HG03135 (cell line): ENCODE results near the gene LATS2.

ENCODE experiments used
- ATAC-seq: cut with Tn5 transposase; IDR thresholded peaks from one replicate; pipeline ENCODE4 v1.9.1; 2021; ENCODE audit warnings: mild to moderate bottlenecking, moderate library complexity; ENCODE audit not compliant: unreplicated experiment

The LATS2 gene

DNA sequence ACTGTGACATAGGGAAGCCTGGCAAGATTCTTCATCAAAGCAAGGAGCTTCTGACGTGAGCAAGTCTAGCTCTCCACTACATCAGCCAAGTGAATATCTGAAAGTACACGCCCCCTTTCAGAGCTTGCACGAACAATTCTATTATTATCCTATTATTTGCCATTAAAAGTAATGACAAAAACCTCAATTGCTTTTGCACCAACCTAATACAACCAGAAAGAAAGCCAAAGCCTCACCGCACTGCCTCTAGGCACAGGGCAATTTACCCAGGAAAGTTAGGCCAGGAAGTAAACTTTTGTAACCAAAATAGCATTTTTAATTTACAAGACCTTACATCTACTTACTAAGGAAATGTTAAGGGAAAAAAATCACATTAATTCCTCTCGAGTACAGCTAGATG, 41.2 kb downstream of the LATS2 start:
- ATAC-seq = no peak

DNA sequence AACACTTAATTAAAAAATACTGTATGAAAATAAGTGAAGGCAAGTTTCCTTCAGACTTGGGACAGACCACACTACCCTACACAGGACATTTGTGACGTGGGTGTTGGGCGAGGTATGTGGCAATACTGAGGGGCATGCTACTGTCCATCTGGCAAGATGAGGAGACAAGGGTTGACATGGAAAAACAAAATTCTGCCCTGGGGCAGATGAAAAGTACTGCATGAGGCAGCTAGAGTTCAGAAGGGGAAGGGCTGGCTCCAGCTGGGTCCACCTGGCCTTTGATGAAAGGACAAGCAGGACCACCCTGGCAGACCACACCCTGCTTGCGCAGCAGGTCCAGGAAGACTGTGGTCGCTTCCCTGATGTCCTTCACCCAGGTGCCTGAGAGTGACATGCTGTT, 43.2 kb downstream of the LATS2 start:
- ATAC-seq = no peak

DNA sequence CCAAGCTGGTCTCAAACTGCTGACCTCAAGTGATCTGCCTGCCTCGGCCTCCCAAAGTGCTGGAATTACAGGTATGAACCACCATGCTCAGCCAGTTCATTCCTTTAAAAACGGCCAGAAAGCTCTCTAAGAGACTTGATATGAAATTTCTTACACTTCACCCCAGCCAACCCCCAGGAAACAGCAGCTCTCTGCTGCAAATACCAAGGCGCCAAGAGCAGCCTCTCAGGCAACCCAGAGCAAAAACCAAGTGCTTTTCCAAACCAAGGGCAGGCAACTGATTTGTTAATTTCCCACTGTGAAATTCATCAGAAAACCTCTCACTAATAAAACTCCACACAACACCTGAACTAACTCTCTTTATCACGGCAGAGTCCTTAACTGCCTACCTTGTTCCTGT, 44.9 kb downstream of the LATS2 start:
- ATAC-seq = no peak

DNA sequence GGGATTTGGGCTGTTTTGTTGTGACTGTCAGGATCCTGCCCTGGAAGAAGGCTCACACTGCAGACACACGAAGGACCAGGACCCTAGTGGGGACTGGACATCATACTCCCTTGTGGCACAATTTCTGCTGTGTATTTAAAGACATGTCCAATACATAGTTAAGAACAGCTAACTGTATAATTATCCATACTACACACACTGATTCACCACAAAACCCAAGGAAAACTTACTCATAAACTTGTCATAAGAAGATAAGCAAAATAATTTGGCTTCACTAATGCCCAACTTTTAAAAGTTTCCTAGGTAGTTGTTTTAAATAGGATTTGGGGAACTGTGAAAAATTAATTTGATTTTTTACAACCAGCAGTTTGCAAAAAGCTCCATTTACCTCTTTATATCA, 46.1 kb downstream of the LATS2 start:
- no peak for ATAC-seq

DNA sequence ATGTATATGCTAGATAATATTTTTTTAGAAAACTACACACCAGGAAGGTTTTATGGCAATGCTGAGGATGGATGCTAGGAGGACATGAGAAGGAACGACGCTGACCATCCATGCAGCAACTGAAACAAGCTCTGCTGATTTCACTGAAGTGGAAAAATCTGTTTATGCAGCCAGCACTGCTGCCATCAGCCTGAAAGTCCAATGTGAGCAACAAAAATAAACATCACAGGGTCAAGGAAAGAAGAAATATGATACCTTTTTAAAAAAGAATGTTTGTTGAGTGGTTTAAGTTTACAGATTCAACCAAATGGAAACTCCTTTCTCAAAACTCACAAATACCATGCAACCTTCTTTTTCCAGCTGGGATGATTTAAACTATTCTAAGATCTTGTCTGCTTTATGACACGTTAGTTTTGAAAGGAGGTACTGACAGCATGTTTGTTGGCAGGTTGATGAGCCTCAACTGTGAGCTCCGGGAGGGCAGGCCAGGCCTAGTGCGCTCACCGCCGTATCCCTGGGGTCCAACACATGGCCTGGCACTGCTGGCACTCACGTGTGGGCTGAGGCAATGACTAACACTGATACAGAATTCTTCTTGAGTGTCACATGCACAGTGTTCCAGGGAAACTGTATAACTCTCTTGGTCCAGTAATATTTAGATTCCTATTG, 46.8 kb downstream of the LATS2 start:
- no peak for ATAC-seq

DNA sequence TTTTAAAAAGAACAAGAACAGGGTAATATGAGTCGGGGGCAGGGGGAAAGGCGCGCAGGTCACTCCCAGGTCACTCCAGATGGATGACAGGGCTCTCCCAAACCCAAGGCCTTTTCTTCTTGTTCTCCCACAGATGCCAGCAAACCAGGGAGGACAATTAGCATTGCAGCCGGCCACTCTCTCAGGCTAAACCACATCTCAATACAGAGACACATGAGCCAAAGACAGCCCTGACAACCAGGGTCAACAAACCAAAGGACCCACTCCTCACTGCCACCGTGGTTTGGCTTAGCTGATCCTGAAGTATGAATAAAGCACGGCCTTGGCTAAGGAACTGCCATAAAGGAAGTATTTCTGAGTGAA, 47.3 kb downstream of the LATS2 start:
- ATAC-seq = no peak

DNA sequence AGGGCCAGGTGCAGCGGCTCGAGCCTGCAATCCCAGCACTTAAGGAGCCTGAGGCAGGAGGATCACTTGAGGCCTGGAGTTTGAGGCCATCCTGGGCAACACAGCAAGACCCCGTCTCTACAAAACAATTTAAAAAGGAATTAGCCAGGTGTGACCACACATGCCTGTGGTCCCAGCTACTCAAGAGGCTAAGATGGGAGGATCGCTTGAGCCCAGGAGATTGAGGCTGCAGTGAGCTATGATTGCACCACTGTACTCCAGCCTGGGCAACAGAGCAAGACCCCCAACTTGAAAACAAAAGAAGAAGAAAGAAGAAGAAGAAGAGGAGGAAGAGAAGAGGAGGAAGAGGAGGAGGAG, 47.7 kb downstream of the LATS2 start:
- ATAC-seq = no peak

DNA sequence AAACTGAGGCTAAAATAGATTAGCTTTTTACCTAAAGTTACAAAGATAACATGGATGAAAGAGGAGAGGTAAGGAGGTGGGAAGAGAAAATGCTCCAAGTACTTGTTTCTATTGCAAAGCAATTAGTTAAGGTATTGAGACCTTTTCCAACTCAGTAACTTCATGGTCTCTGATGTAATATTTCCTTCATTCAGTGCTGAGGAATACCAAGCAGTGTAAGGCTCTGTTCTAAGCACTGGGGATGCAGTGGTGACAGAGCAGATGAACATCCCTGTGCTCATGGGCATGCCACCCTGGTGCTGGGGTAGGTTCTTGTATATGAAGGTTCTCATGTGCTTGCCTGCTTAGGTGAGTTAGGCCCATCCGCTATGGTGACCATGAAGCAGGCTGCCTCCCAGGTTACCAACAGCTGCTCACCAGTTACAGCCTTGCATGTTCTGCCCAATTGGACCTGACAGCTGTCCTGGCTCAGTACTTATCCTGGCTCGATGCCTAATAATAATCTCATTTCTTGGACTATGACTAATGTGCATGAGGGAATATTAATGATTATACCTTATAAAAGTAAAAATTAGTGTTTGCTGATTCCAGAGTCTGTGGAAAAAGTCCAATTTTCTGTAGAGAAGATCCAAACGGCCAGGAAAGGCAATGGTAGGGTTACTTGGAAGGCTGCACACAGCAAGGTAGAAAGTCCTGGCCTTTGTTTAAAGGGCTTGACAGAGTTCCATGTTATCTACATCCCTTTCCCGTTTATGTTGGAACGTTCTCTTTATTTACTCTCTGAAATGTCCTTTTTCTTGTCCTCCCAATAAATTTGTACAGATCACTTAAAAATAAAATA, 48.3 kb downstream of the LATS2 start:
- no peak for ATAC-seq

DNA sequence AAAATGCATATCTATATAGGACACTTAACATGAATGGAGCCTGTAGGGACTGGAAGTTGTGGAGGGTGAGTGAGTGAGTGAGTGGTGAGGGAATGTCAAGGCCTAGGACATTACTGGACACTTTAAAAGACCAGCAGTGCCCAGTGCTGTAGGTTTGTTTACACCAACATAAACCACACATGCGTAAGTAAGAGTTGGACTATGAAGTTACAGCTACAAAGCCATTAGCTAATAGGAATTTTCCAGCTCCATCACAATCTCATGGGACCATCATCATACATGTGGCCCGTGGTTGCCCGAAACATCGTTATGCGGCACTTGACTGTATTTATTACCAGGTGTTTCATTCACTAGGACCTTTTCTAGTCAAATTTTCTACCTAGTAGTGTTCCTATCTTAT, 49.2 kb downstream of the LATS2 start:
- no peak for ATAC-seq

DNA sequence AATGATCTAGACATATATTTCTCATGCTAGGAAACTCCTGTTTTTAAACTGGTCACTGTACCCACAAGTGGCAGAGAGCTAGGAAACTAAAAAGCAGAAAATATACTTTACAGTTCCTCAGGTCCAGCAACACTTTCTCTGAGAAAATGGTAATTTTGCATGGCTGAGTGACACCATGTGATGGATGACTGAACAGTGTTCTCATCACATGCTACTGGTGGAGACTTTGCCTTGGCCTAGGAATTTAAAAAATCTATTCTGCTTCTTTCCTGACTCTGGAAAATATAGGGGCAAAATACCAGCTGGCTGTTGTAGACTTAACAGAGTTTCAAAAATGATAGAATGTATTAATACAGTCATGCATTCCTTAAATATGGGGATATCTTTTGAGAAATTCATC, 50.0 kb downstream of the LATS2 start:
- ATAC-seq = no peak

DNA sequence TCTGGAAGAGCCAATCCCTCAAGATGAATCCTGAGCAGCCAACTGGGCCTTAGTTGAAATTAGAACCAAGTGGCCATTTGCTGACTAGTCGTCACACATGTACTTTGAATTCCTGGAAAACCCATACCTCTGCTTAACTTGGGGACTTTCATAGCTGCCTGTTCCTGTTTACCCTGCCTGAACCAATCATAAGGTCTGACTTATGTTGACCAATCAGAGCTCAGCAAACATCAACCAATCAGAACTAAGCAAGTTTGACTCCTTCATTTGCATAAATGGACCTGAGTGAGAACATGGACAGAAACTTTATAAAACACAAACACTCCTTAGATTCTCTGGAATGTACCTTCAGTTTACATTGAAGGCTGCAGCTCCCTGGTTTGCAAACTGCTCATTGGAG, 50.8 kb downstream of the LATS2 start:
- no peak for ATAC-seq

DNA sequence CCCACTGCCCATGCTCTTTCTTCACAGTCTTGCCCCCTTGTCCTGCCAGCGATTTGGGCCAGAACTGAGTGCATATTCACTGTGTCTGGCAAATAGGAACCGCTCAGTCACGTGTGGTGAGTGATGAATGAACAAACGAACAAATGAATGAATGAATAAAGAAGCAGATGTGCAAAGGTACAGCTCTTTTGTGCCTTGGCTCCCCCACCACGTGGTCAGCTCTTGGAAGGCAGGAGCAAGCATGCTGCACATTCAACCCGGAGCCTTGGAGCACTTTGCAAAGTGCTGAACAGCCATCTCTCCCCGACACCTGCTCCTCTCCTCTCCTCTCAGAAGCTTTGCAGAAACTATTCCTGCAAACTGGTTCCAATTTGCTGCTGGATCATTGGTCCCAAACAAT, 52.4 kb downstream of the LATS2 start:
- ATAC-seq = no peak

DNA sequence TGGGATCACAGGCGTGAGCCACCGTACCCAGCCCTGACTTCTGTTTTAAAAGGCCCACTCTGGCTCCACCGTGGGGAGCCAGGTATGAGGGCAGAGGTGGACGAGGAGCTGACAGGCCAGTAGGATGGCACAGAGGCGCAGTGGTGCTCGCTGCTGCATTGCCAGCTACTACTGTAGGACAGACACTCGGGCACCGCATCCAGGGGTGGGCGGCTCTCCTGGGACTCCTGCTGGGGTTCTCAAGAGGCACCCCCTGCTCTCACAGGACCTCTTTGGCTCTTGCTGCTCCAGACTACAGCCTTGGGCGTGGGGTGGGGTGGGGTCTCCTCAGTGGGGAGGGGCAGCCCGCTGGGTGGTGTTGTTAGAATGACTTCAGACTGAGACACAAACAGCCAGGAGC, 53.4 kb downstream of the LATS2 start:
- no peak for ATAC-seq

DNA sequence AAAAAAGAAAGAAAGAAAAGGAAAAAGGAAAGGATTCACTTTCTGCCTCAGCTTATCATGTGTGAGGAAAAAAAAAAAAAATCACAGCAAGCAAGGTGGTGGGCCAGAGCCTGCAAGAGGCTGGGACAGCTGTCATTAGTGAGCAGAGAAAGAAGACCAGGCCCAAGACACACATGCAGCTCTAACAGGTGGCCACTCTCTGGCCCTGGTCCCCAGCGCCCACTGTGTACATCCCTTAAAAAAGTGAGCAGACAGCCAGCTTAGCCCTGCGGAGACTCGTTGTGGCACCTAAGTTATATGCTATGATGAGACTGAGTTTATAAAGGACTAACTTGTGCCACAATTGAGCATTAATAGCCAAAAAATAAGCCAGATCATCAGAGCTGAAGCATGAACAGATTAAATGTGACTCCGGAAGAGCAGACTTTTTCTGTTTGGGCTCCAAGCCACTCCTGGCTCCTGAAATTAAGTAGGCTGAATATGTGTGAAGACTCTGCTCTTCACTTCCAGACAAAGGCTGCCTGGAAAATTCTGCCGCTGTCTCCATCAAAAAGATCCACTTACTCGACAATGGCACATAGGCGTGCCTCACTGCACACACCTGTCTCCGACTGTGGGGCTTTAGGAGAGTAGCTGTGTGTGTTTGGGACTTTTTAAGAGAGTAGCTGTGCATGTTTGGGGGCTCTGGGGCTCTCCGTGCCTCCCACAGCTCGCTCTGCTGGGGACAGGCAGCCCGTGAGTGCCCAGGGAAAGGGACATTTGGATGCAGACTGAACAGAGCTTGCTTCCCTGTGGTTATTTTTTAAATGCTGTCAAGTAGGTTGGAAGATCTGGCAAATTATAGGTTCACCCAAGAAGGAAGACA, 55.0 kb downstream of the LATS2 start:
- no peak for ATAC-seq

DNA sequence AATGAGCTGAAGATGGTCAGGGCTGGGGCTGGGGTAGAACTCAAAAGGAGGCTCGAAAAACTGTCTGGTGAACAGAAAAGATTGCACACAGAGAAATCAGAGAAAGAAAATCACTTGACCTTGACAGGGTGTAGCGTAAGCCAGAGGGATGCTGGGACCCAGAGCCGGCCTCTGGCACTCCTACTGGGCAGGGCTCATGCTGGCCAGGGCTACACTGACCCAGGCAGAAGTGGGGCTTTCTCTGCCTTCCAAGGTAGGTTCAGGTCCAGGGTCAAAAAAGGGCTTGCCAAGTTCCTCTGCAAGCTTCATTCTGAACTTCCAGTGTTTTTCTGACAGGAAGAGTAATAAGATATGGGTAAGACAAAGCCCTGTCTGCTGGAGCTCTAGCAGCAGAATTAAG, 56.2 kb downstream of the LATS2 start:
- ATAC-seq = no peak

DNA sequence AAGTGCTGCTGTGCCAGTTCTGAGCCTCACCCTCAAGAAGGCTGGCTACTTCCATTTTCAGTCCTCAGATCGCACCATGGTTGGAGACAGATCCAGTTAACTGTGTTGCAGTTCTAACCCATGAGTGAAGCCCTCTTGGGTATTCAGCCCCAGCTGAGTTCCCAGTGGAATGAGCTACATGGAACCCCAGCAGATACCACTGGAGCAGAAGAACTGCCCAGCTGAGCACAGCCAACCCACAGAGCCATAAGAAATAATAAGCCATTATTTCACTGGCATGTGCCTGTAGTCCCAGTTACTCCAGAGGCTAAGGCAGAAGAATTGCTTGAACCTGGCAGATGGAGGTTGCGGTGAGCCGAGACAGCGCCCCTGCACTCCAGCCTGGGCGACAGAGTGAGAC, 59.9 kb downstream of the LATS2 start:
- no peak for ATAC-seq

DNA sequence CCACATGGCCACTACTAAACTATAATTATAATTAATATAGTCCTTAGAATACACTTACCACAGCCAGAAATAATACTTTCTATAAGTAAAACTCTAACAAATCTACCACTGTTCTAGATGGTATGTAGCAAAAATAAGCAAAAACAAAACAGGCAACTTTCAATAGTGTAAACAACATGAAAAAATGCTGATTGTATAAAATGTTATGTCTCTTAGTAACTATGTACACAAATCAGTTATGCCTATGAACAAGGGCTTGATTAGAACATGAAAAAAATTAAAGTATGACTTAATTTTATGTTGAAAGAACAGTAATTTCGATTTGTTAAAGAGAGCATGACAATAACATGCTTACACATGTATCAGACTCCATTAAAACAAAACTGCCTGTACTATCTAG, 60.7 kb downstream of the LATS2 start:
- ATAC-seq = no peak

DNA sequence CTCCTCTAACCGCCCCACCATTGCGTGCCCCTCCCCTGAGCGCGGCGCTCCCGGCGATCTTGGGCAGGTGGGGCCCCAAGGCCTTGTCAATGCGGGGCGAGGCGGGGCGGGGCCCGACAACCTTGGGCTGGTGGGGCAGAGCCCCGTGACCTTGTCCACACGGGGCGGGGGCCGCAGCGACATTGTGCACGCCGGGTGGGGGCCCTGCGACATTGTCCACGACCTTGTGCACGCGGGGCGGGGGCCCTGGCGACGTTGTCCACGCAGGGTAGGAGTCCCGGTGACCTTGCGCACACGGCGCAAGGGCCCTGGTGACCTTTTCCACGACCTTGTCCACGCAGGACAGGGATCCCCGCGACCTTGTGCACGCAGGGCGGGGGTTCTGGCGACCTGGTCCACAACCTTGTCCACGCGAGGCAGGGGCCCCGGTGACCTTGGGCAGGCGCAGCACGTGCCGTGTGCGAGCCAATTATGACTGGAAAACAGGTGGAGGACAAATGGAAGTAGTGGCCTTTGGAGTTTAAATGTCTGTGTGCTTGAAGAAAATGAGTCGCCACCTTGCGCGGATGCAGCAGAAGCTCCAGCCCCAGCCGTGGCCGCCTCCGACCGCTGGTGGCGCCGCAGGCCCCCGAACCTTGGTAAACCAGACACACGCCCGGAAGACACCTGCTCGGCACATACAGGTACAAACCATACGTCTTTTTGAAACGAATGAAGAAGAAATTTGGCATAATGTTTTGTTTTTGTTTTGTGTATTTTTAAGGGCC, 62.6 kb downstream of the LATS2 start:
- ATAC-seq = no peak

DNA sequence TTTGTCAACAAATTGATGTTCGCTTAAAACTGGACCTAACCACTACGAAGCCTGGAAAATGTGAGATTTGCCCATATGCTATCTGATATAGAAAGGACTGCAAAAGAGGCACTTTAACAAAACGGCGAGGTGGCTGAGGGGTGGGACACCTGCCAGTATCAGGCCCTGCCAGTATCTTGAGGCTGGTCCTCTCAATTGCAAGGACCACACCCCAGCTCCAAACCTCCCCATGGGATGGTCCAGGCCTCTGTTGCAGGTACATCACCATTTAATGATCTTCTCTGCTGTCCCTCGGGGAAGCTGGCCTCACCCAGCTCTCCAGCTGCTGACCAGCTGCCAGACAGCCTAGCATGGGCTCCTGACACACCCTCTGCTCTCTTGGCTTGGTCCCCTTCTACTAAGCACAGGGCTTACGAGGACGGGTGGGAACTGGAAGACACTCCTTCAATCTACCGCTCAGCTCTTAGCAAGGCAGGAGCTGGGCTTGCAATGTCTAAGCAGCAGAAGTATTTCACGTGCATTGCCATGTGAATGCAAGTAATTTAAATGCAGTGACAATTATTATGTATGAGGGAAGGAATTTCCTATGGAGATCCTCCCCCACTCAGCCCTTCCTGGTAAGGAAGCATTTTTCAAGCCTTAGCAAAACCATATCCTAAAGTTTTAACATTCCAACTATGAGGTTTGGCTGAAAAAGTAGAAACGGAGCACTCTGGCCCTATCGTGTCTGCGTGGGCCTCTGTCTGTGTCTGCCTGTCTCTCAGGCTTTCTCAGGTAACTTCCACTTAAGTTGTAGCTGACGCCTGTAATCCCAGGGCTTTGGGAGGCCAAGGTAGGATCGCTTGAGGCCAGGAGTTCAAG, 63.9 kb downstream of the LATS2 start:
- ATAC-seq = no peak

DNA sequence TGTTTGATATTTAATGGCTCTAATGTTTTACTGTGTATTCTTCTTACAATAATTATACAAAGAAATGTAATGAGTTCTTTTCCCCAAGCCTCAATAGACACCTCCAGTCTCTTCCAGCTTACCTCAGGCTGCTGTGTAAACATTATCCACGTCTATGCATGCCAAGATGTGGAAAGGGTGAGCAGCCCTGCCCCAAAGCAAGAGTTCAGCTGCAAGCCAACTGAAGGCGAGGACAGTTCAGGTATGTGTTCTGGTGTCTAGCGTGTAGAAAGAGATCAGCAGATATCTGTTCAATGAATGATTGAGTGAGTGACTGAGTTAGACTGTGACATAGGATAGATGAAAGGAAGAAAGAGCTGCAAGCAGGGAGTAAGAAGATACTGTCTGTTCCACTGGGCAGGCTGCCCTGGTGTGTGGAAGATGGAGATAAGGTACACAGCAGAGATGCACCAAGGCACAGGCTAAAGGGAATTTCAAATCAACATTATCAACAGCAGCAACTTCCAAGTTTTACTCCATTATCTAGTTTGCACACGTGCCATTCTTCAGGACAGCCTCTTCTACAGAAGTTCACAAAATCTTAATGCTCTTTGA, 66.0 kb downstream of the LATS2 start:
- no peak for ATAC-seq
